Measurements from ENCODE around the gene NAA40.

Gene NAA40

DNA sequence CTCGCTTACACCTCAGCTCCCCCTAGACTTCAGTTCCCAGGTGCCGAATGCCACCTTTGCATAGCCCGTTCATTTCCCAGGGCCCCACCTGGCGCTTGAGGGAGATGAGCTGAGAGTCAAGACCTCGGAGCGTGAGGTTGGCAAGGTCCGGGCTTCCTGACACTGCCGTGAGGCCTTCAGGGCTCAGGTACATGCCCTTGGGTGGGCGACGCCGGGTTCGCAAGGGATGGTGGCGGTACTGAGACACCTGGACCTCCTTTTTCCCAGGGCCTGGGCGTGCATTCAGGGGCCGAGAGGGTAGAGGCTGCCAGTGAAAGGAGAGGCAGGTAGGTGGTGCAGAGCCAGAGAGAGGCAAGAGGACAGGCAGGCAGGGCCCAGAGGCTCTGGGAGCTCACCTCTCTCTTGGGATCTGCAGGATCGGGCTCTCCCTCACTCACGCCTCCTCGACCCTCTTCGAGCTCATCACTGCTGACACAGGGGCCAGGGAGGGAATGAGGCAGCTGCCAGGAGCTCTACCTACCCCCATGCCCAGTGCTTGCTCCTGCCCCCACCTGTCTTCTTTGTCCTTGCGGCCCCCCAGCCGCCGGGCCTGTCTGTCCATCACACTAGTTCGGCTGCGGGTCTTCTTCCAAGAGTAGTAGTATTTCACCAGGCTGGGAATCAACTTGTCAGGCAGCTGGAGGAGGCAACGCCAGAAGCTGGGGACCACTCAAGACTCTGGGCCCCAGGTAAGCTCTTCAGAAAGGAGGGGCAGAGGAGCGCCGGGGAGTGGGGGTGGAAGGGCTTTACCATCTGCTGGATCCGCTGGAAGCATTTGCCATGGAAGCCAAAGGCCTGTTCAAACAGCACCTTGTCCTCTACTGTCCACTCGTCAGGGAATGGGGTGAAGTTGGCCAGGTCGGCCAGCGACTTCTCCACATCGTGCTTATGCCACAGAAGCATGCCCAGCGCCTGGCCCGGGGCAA lies 24.7 kb upstream of the NAA40 start:
- no peak for DNase-seq (ENCODE audit: low spot score)

- DNase-seq (ENCODE audit: low spot score): no peak
Observed at GRCh38 chr11:63914896-63915691, 23.7 kb upstream of the NAA40 start.

- DNase-seq (ENCODE audit: low spot score): no peak
Observed at GRCh38 chr11:63915961-63916836, 22.6 kb upstream of the NAA40 start.

GRCh38 chr11:63916837-63917691 lies 21.7 kb upstream of the NAA40 start, which contains the start of gene RCOR2:
TSS of gene RCOR2 (minus strand) at chr11:63917164. CDS start at chr11:63916456, 708 bp downstream.
- peak; percentile 76 for DNase-seq (ENCODE audit: low spot score)

- peak; percentile 78 for DNase-seq (ENCODE audit: low spot score)
Observed at GRCh38 chr11:63917692-63918506, 20.9 kb upstream of the NAA40 start.

DNA sequence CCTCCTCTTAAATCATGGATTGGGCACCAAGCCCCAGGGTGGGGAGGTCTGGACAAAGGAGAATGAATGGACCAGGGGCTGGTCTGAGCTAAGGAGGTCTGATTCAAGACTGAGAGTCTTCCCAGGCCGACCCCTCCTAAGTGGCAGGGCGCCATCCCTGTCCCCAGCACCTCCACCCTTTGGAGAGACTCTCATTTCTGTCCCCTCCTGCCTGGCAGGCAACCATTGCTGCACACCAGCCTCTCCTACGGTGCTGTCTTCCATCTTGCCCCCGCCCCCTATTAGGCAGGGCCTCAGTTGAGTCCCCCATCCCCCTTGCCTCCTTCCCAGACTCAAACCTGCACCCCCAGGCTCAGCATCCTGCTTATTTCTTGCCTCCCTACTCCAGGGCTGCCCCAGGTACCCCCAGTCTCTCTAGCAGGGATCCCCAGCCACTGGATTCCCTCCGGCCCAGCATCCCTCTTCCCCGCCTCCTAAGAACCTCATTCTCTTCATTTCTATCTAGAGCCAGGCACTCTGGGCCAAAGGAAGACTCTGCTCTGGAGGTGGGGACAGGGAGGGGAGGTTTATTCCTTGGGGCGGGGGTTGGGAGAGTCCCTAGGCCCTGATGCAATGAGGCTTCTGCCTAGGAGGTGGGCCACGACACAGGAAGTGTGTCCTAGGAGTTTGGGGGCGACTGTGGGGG lies 20.2 kb upstream of the NAA40 start:
- DNase-seq (ENCODE audit: low spot score): peak; percentile 49

DNA sequence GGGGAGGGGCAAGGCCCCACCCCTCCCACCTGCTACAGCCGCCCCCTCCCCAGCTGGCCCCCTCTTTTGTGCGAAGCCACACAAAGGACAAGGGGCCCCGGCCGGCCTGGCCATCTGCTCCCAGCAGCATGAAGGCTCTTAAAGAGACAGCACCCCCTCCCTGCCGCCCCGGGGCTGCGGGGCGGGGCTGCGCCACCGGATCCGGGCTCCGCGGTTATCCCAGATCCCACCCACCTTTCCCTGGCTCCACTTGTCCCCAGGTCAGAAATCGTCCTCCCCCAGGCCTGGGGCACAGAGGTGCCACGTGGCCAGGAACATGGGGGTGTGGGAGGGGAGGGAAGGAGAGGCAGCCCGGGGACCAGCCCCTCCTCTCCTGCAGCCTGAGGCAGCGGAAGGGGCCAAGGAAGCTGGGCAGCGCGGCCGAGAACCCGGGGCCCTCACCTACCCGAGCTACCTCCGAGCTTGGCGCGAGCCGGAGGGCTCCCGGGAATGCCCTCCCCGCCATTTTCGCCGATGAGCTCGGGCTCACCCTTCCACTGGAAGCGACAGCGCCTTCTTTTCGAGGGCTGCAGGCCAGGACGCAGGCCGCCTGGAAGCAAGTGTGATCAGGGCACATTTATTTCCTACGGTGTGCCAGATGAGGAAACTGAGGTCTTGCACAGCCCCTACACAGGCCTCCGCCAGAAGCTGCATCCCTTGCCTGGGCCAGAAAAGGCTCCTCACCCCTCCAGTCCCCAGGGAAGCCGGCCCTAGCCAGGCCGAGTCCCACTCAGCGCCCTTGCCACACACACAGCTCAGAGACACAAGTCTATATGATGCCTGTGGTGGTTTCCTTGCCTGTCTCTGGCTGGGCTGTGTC lies 19.3 kb upstream of the NAA40 start:
- DNase-seq (ENCODE audit: low spot score): peak; percentile 66

GRCh38 chr11:63920126-63920938 lies 18.5 kb upstream of the NAA40 start:
- peak; percentile 72 for DNase-seq (ENCODE audit: low spot score)

DNA sequence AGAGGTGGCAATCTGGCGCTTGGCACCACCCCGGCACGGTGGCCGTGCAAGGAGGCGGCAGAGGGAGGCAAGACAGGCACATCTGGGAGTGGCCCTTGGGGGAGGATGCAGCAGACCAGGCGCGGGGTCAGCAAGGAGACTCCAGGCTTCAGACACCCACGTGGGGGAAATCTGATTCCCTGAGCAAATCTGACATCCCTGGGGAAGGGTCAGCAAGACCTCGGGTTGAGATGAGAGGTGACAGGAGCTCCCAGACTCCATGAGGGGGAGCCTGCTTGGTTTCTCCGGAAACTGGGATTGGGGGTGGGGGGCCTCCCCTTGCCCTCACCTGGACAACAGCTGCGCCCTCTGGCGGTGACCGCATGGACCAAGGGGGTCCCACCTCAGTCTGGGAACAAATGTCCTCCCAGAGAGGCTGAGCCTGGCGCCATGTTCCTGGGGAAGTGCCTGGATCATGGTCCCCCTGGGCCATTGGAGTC lies 17.8 kb upstream of the NAA40 start:
- DNase-seq (ENCODE audit: low spot score): no peak

DNA sequence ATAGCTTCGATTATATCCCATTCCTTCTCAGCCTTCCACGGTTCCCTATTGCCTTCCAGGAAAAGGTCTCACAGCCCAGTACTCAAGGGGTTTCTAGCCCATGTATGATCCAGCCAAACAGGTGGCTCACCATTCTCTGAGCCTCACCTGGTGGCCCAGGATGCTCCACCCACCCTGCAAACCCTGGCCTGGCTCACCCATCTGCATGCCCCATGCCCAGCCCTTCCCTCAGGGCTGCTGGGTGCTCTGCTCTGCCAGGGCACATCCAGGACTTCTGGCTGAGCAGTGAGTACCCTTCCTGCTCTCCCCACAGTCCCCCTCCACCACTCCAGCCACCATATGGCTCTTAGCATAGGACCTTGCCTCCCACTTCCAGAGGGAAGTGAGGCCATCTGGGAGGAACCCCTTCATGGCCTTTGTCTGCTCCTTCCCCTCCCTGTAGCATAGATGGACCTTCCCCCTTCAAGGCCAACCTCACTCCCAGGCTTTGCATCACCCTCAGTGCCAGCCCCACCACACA lies 16.1 kb upstream of the NAA40 start:
- no peak for DNase-seq (ENCODE audit: low spot score)

GRCh38 chr11:63923319-63923718 lies 15.5 kb upstream of the NAA40 start:
- DNase-seq (ENCODE audit: low spot score): no peak

DNA sequence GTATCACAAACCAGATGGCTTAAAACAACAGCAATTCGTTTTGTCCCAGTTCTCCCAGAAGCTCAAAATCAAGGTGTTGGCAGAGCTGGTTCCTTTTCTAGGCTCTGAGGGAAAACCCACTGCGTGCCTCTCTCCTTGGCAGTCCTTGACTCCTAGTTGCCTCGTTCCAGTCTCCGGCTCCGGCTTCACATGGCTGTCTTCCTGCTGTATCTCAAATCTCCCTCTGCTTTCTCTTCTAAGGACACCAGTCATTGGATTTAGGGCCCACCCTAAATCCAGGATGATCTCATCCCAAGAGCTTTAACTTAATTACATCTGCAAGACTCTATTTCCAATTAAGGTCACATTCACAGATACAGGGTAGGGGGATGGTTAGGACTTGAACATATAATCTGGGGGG lies 9.2 kb upstream of the NAA40 start:
- DNase-seq (ENCODE audit: low spot score): no peak

- DNase-seq (ENCODE audit: low spot score): no peak
Observed at GRCh38 chr11:63931045-63931444, 7.8 kb upstream of the NAA40 start.

DNA sequence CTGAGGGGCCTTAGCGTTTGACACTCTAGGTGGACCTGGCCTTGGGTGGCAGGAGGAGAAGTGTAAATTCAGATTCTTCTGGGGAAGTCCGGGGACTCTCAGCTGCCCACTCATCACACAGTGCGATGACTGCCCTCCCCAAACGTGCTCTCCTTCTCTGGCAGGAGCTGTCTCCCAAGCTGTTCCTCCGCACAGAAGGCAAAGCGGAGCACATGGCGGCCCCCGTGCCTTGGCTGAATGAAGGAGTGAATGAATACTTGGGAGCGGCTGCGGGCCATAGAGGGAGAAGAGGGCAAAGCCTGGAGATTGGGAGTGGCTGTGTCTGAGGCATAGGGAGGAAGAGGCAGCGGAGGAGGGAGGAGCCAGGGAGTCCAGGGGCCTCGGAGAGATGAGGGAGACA lies 6.9 kb upstream of the NAA40 start:
- no peak for DNase-seq (ENCODE audit: low spot score)

GRCh38 chr11:63933459-63933858 lies 5.3 kb upstream of the NAA40 start:
- no peak for DNase-seq (ENCODE audit: low spot score)

- DNase-seq (ENCODE audit: low spot score): no peak
Observed at GRCh38 chr11:63937713-63938478, 906 bp upstream of the NAA40 start.
